NCI-H1417 treated with DMSO at 0.1 percent for 48 hours (cell line): ENCODE data around the gene NIPBL.
"Not testable (repeated sequence)": the region's sequence is repeated elsewhere in the genome, so short reads cannot be mapped to it uniquely, and the experiment has no call there.

Experiments used
- DNase-seq: peaks from one replicate; lab custom pipeline; 2025; lab: John Stamatoyannopoulos, UW

Gene NIPBL

GRCh38 chr5:36904677-36905076, 28.1 kb downstream of the NIPBL start:
- DNase-seq: no peak

GRCh38 chr5:36908544-36909260, 32.1 kb downstream of the NIPBL start:
- DNase-seq: no peak

GRCh38 chr5:36915653-36916052, 39.1 kb downstream of the NIPBL start:
- no peak for DNase-seq

- DNase-seq: not testable (repeated sequence)
Observed at GRCh38 chr5:36916614-36917013, 40.0 kb downstream of the NIPBL start.

GRCh38 chr5:36917358-36917757, 40.8 kb downstream of the NIPBL start:
- DNase-seq: not testable (repeated sequence)

GRCh38 chr5:36919238-36919637, 42.7 kb downstream of the NIPBL start:
- no peak for DNase-seq

GRCh38 chr5:36919650-36920049, 43.1 kb downstream of the NIPBL start:
- DNase-seq: no peak

- no peak for DNase-seq
Observed at GRCh38 chr5:36928947-36929346, 52.4 kb downstream of the NIPBL start.

GRCh38 chr5:36929438-36929837, 52.9 kb downstream of the NIPBL start:
- no peak for DNase-seq

- DNase-seq: no peak
Observed at GRCh38 chr5:36932056-36932455, 55.5 kb downstream of the NIPBL start.

GRCh38 chr5:36932699-36933098, 56.1 kb downstream of the NIPBL start:
- no peak for DNase-seq

- DNase-seq: no peak
Observed at GRCh38 chr5:36934740-36935356, 58.3 kb downstream of the NIPBL start.

- DNase-seq: no peak
Observed at GRCh38 chr5:36935805-36936204, 59.2 kb downstream of the NIPBL start.

- DNase-seq: no peak
Observed at GRCh38 chr5:36936309-36936708, 59.7 kb downstream of the NIPBL start.

GRCh38 chr5:36938129-36938528, 61.6 kb downstream of the NIPBL start:
- DNase-seq: no peak

GRCh38 chr5:36939969-36940858, 63.6 kb downstream of the NIPBL start:
- no peak for DNase-seq

- DNase-seq: no peak
Observed at GRCh38 chr5:36943584-36943983, 67.0 kb downstream of the NIPBL start.

- DNase-seq: no peak
Observed at GRCh38 chr5:36944024-36944423, 67.5 kb downstream of the NIPBL start.

GRCh38 chr5:36944607-36945225, 68.1 kb downstream of the NIPBL start:
- no peak for DNase-seq

- no peak for DNase-seq
Observed at GRCh38 chr5:36945687-36946086, 69.1 kb downstream of the NIPBL start.

- no peak for DNase-seq
Observed at GRCh38 chr5:36946101-36946500, 69.5 kb downstream of the NIPBL start.

GRCh38 chr5:36948041-36948440, 71.5 kb downstream of the NIPBL start:
- no peak for DNase-seq
